Ecto neural progenitor cell (in vitro differentiated cells): ENCODE data around the gene HOXA7.
A peak's percentile ranks its signal among the peaks of the same experiment; 100 is the strongest.

Experiments used
- DNase-seq: peaks from one replicate; pipeline ENCODE4 v3.0.0-alpha.2; 2018; ENCODE audit warnings: low spot score

HOXA7 gene

GRCh38 chr7:27159266-27160144 is 3.0 kb upstream of the HOXA7 start:
- DNase-seq: no peak

- no peak for DNase-seq
Observed at GRCh38 chr7:27158436-27159265, 2.2 kb upstream of the HOXA7 start.

GRCh38 chr7:27157702-27158431 is 1.4 kb upstream of the HOXA7 start:
- no peak for DNase-seq

GRCh38 chr7:27156916-27157701 is 634 bp upstream of the HOXA7 start:
- peak; percentile 52 for DNase-seq

GRCh38 chr7:27155816-27156507 is 513 bp downstream of the HOXA7 start:
- peak; percentile 54 for DNase-seq

- DNase-seq: peak; percentile 51
Observed at GRCh38 chr7:27154901-27155815, 1.3 kb downstream of the HOXA7 start.

GRCh38 chr7:27154369-27154768 is 2.1 kb downstream of the HOXA7 start:
- peak; percentile 44 for DNase-seq

- no peak for DNase-seq
Observed at GRCh38 chr7:27153526-27153925, 2.9 kb downstream of the HOXA7 start.

GRCh38 chr7:27152816-27153442 is 3.5 kb downstream of the HOXA7 start:
- DNase-seq: peak; percentile 44

- DNase-seq: peak; percentile 45
Observed at GRCh38 chr7:27151931-27152815, 4.3 kb downstream of the HOXA7 start, which contains the start of gene HOXA3. Gene HOXA3, minus strand, starts transcription at chr7:27152583. Its CDS starts 41,943 bp downstream, at chr7:27110640.

GRCh38 chr7:27151341-27151930 is 5.0 kb downstream of the HOXA7 start:
- peak; percentile 23 for DNase-seq

- peak; percentile 86 for DNase-seq
Observed at GRCh38 chr7:27150568-27151340, 5.7 kb downstream of the HOXA7 start.

- DNase-seq: no peak
Observed at GRCh38 chr7:27149842-27150567, 6.5 kb downstream of the HOXA7 start.

GRCh38 chr7:27148756-27149641 is 7.5 kb downstream of the HOXA7 start:
- peak; percentile 41 for DNase-seq
